HepG2 (cell line): ENCODE data around the gene PPP2R2D. TPM values are rescaled to one million over a fixed set of nuclear protein-coding genes. Genes with fewer than 3 reads are reported as not detected.

ENCODE experiments used
- ARID4A ChIP-seq: sonication (generic); formaldehyde crosslinking; IDR thresholded peaks from 2 replicates; pipeline ENCODE4 v1.5.0; 2020; ENCODE audit warnings: mild to moderate bottlenecking, missing genetic modification reagents, borderline replicate concordance
- polyA plus RNA-seq, 8 experiments: library from polyadenylated mRNA; depleted of rRNA in 3 of 8; stranded (reverse) in 7 of 8; unstranded in 1 of 8; fragments of >200 nt; fragmentation: Illumina TruSeq in 4 of 8; extraction: Trizol in 4 of 8; gene quantifications; 2 replicates each; pipeline versions ENCODE4 v1.2.1 to v1.2.3, GENCODE V29; 2011 to 2016; ENCODE audit warnings: low read depth in 4 of 8, missing spikeins in 1 of 8, mixed read lengths in 1 of 8; ENCODE audit not compliant: insufficient read depth in 1 of 8
- total RNA-seq, 5 experiments: library from RNA; depleted of rRNA; stranded (reverse); fragments of >200 nt; fragmentation: Illumina TruSeq; extraction: Trizol; gene quantifications; 2 replicates each; pipeline ENCODE4 v1.2.3, GENCODE V29; 2016; ENCODE audit warnings: low read depth in 1 of 5

The PPP2R2D gene
- total and polyA plus RNA-seq, 2 of the 13 experiments (the other 11 are each of a cell fraction or from before 2014, with no cell fraction given), result 32.7 to 33.2 TPM

DNA sequence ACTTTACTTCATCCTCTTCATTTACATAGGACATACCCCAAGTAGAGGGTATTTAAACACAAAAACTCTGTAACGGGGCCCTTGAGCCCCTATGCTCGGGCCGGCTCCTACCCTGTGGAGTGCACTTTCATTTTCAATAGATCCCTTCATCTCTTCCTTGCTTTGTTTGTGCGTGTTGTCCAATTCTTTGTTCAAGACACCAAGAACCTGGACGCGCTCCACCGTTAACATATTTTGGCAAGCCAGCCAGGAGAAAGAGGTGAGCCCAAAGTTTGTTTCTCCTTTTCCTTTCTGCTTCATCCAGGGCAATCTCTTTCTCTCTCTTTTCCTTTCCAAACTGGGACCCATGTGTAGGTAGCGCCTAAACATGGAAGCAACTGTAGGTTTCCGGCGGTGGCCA lies 106.9 kb downstream of the PPP2R2D start (continued):
- TF ChIP-seq ARID4A (CRISPR knock-in tag), result no peak

Other genes with a start within 250 kb of the PPP2R2D start
- gene BNIP3, start 80.9 kb downstream of the PPP2R2D start, total RNA-seq (2016; rRNA removed; fragmentation: Illumina TruSeq; extraction: Trizol), result 73.7 and 86.7 TPM in 2 replicates
- gene BNIP3, start 80.9 kb downstream of the PPP2R2D start, polyA plus RNA-seq (2011; rRNA removed), result 170 and 223 TPM in 2 replicates
- gene JAKMIP3, start 164.9 kb downstream of the PPP2R2D start, total RNA-seq (2016; rRNA removed; fragmentation: Illumina TruSeq; extraction: Trizol), result 0.04 and 0.11 TPM in 2 replicates
- gene JAKMIP3, start 164.9 kb downstream of the PPP2R2D start, polyA plus RNA-seq (2011; rRNA removed), result 0.03 and 0.12 TPM in 2 replicates